GM19238 (cell line): ENCODE results near the gene WFIKKN2.
"Not testable (repeated sequence)": the region's sequence is repeated elsewhere in the genome, so short reads cannot be mapped to it uniquely, and the experiment has no call there.

ENCODE experiments used
- DNase-seq: peaks from one replicate; pipeline ENCODE4 v3.0.0; 2011; ENCODE audit warnings: low spot score; ENCODE audit not compliant: insufficient read length

The WFIKKN2 gene

DNA sequence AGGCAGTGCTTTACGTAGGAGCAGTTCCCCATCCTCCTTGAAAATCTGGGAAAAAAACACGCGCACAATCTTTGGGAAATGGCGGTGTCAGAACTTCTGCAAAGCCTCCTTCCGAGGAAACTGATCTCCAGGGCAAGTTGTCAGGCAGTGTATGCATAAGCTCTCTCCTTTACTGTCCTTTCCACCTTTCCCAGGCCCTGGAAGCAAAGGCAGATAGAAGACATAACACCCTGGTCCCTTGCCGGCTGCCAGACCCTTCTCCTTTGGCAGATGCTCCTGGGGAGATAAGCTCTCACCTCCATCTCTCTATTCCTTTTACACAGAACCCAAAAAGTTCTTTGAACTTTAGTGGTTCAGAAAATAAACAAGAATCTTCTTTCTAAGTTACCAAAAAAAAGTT lies 18.4 kb downstream of the WFIKKN2 start:
- DNase-seq = no peak

DNA sequence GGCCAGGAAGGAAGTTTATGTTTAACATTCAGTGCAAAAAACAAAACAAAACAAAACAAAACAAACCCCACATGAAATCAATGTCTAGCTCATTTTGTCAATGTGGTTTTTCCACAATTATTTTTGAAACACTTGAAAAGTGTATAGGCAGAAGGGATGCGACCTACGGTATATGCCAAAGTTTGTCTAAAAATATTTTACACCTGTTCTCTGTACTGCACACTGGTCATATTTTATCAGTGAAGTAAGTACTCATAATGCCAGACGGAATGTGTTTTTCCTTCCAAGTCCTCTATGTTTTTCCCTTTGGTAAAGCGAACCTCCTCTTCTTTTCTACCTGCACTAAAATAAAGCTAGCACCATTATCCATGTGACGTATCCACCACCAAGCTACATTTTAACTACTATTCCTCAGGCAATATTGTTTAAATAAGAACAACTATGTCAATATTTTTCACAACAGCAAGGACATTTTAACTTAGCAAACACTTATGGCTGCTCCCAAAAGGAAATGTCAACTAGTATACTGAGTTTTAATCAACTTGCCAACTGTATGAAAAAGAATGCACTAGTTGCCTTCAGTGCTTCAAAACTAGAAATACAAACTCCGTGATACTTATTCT lies 20.4 kb downstream of the WFIKKN2 start:
- no peak for DNase-seq

DNA sequence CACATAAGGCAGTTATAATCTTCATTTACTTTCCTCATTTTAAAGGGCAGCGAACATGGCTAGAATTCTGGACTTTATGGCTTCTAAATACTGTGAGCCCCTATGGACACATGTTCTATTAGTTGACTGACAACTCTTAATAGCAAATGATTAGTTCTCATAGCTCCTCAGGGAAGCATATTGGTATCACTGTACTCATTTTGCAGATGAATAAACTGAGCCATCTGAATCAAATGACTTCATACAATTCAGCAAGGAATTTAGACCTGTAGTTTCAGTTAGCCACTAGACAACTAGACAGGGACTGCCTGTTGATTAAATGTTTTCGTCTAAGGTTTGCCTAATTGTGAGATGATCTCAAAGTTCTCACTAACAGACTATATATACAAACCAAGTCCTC lies 21.0 kb downstream of the WFIKKN2 start:
- DNase-seq = no peak

DNA sequence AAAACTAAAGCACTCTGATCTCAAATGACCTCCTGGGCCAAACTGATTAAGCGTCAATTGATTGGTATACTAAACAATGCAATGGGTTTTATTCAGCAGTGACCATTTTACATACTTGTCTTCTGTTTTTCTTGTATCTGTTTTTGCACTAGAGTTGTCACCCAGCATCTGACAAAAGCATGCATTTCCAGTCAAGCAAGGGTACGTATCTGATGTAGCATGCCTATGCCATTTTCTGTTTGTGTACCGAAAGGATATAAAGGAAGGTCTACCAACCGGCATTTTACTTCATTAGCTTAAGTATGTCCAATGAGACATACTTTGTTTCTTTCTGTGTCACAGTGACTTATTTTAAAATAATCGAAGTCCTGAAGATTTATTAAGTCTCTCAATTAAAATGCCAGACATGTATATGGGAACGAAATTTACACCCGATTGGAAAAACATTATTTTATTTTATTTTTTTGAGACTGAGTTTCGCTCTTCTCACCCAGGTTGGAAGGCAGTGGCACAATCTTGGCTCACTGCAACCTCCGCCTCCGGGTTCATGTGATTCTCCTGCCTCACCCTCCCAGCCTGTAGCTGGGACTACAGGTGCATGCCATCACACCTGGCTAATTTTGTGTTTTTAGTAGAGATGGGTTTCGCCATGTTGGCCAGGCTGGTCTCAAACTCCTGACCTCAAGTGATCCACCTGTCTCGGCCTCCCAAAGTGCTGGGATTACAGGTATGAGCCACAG lies 23.3 kb downstream of the WFIKKN2 start:
- no peak for DNase-seq

DNA sequence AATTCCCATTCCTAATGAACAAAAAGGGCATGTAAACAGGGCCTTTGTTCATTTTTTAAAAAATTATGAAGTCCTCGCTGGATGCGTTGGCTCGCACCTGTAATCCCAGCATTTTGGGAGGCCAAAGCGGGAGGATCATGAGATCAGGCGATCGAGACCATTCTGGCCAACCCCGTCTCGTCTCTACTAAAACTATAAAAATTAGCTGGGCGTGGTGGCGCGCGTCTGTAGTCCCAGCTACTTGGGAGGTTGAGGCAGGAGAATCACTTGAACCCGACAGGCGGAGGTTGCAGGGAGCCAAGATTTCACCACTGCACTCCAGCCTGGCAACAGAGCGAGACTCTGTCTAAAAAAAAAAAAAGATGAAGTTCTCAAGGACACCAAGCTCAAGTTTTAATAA lies 24.3 kb downstream of the WFIKKN2 start:
- DNase-seq = not testable (repeated sequence)

DNA sequence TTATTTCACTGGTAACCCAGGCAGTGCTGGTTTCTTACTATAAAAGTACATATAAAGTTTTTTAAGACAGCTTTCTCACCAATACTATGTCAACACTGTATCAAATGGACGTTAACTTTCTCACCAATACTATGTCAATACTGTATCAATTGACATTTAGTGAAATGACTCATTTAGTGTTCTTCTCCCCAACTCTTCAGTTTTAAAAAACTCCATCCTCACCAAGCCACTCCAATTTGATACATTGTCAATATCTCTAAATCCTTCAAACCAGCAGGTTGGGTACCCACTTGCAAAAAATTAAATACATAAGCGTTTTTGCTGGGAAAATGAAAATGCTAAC lies 25.9 kb downstream of the WFIKKN2 start:
- DNase-seq = no peak

DNA sequence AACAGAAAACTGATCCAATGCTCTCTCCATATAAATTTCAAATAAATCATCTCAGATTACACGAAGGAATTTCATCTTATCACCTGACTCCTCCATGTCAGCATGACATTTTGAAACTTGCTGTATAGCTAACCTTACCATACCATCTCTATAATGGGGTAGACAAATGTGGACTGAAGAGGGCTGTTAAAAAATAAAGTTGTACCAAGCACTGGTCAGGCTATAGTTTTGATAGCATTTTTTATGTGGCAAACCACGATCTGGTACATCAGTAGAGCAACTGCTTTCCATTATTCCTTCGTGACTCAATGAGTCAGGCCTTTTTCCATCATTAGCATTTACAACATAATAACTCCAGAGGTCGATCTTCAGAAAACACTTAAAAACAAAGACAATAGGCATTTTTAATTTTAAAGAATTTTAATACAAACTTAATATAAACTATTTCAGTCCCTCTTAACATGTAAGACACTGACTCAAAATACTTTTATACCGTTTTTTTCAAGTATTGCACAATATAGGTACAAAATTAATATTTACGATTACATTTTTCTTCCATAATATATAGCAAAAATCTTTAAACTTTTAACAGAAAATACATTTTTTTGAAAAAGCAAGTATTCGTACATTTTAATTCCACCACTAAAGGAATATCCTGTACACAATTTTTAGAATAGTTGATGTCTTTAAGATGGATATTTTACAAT lies 26.6 kb downstream of the WFIKKN2 start:
- DNase-seq = no peak

DNA sequence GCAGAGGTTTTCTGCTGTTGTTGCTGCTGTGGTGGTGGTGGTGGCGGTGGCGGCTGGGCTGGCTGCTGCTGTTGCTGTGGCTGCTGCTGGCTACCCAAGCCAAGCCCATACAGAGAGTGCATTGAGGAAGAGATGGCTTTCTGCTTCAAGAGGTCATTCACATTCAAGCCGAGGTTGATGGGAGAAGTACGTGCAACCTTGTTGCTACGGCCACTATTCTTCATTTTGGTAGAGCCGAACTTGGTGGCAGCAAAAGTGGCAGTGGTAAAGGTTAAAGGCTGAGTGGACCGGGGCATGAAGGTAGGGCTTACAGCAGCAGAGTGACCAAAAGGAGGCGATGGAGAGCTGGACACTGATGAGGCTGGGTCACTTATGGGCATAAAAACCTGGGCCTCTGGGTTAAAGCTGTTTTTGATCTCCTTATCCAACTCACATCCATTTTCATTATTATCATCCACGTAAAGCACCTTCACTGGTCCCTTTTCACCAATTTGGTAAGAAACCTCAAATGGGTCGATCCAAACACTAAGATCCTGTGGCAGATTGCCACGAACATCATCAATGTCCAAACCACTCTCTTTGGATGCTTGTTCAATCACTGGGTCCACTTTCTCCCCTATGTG lies 27.9 kb downstream of the WFIKKN2 start:
- DNase-seq = no peak

DNA sequence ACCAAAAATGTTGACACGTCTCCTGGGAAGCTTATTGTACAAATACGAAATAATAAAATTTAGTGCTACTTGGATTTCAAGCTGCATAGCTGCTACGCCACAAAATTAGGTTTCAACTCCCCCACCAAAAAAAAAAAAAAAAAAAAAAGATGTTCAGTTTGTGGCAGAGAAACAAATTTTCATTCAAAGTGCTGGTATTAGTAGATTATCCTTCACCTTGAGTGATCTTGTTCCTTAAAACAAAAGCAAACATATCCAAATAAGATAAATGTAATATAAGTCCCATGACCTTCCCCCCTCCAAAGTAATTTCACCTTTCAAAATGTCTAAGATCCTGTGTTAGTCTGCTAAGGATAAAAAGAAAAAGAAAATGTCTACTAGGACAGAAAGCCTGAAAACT lies 28.5 kb downstream of the WFIKKN2 start:
- DNase-seq = no peak

DNA sequence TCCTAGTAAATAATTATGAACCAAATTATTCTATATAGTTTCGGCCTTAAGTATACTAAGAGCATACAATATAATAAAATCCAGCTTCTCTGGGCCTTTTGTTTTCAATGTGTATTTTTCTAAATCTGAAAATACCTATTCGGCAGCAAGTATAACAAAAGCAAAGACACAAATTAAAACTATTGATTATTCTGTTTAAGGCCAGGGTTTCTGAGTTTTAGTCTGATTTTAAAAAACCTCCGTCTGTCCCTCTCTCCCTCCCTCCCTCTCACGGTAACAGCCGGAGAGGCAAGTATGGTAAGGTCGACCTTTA lies 29.3 kb downstream of the WFIKKN2 start:
- DNase-seq = no peak

DNA sequence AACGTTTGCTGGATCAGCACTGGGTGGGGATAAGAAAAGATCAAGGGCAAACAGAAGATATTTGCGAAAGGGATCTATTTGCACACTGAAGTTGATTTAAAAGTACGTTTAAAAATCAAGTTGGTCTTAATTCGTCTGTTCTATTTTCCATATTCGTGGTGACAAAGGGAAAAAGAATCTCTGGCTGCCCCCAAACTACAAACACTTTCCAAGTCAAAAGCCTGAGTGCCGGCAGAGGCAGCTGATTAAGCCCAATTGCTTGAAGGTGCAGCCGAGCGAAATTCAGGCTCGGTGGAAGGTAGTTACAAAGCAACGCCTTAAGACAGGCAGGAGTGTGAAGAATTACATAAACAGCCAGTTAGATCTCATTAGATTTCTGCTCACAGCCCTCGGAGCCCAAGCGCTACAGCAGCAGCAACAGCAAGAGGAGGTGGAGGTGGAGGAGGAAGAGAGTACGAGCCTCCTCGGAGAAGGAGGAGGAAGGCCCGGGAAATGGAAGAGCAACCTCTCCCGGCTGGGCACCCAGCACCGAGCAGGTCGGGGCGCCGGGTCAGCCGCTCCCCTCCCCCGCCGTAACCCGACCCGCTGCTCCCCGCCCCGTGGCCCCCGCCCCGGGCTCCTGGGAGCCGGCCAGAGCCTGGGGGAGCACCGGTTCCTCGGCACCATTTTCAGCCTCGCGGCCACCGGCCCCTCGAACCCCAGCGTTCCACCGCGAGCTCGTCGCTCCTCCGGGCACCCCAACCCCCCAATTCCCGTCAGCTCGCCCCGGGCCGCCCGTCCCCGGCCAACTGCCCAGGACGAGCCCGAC lies 29.9 kb downstream of the WFIKKN2 start:
- DNase-seq = no peak

DNA sequence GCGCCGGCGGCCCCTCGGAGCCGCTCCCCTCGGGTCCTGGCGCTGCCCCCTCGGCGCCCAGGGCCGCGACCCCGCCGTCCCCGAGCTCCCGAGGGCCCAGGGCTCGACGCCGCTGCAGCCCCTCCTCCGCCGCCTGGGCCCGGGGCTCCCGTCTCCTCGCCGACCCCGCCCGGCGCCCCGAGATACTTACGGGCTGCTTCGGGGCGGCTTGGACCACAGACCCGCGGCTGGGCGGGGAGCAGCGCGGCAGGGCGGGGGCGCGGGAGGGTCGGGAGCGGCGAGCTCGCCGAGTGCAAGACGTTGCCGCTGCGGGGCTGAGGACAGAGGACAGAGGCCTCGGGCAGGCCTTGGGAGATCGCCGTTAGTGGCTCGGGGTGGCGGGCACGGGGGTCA lies 30.5 kb downstream of the WFIKKN2 start:
- no peak for DNase-seq

DNA sequence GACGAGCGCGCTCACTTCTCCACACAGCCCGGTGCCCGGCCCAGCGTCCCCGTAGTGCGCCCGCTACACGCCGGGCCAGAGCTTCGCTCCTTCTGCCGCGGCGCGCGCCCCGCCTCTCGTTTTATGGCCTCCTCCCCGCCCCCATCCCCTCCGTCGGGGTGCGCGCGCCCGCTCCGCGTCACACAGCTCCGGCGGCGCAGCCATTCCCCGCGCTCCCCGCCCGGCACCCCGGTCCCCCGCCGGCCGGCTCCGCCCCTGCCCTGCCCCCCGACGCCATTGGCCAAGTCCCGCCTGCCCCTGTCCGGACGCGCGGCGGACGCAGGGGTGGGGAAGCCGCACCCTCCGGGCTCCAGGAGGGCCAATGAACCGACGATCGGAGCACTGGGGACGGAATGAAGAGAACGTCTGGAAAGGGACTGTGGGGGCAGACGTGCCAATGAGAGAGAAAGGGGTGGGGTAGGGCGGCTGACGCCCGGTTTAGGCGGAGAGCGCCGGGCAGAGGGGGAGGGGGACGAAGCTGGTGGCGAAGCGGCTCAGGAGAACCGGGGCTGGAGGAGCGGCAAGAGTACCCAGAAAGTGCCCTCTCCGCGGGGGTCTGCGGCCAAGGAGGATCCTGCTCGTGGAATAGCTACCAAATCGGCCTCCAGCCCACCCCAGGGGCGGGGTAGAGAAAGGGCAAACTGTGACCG lies 31.0 kb downstream of the WFIKKN2 start, which contains the start of gene TOB1:
TOB1 (minus strand) TSS at position 94 of the 689 bp plus-strand sequence. CDS start 2,337 bp downstream, outside the sequence.
- DNase-seq = peak; percentile 89

DNA sequence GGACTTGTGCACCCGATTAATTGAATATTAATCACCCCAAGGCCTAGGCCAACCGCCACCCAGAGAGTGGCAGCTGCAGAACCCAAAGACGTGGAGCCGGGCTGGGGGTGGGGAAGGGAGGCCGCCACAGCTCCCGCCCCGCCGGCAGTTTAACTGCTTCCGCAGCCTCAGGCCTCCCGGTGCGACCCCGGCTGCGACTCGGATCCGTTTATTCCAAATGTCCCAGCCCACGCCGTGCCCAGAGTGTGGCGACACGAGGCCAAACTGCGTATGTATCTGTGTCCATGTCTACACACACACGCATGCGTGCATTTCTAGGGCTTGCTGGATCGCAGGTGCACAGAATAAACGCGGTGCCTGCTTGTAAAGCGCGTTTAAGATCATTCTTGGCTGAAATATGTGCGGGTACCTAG lies 31.6 kb downstream of the WFIKKN2 start:
- DNase-seq = no peak

DNA sequence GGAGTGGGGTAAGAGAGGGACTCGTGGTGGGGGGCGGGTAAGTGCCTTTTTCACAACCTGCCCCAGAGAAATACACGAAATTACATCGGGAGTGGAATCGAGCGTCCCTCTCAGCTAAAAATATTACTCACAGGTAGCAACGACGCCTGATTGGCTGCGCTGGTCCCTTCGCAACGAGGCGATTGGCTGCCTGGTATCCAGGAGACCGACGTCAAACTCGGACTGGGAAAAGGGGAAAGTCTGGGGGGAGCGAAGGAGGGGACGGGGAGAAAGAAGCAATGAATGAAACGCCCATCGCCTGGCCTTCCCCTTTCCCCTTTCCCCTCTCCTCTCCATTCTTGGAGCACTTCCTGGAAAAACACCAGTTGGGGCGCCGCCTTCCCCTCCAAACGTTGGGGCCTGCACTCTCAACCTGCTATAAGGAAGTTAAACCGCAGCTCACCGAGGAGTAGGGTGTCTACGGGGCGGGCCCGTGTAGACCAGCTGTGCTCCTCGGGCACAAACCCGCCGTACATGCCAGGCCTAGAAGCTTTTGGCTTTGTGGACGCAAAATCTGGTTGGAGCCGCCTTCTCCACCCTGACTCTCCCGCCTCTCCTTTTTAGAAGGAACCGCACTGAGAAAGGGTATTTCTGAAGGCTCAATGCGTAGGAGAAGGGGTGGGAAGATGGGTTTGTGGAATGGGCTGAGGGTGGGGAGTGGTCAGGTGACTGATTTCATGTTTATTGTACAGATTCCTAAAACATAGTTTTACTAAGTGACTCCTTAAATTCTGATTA lies 32.2 kb downstream of the WFIKKN2 start:
- peak; percentile 61 for DNase-seq

DNA sequence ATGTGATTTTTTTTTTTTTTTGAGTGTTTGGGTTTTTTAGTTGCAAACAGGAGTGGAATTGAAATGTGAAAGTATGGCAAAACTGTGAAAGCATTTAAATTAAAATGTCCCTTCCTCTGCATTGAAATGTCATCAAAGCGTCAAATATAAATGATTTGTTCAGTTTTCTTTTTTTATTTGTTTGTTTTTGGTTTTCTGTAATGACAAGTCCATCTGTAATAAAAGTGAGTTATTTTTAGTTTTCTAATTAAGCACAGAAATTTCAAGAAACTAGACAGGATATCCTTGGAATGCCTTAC lies 32.7 kb downstream of the WFIKKN2 start:
- DNase-seq = no peak

DNA sequence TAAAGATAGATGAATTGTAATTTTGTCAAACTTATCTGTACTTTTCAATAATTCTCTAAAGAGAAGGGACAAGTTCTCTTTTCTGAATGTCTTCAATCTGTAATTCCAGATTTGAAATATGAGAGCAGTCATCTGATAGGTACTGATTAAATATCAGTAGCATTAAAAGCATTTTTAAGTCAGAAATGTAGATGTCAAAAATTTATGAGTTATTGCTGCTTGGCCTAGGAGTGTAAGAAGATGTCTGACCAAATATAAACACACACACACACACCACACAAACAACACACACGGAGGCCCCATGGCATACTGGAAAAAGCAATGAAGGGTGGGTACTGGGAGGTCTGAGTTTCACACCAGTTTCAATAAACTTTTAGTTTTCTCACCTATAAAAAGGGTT lies 33.2 kb downstream of the WFIKKN2 start:
- no peak for DNase-seq

DNA sequence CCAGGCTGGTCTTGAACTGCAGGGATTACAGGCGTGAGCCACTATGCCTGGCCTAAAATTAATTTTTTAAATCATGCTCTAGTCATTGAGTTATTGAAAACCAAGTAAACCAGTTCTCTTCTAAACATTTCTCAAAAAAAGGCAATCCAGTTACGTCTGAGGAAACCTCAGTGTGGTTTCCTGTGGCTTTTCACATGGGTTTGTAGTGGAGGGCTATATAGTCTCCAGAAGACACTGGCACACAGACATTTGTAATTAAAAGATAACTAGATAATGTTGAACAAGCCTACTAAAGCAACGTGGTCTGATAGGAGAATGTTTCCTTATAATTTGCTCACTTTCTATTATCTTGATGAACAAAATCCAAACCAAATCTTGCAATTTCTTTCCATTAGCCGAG lies 36.0 kb downstream of the WFIKKN2 start:
- no peak for DNase-seq

DNA sequence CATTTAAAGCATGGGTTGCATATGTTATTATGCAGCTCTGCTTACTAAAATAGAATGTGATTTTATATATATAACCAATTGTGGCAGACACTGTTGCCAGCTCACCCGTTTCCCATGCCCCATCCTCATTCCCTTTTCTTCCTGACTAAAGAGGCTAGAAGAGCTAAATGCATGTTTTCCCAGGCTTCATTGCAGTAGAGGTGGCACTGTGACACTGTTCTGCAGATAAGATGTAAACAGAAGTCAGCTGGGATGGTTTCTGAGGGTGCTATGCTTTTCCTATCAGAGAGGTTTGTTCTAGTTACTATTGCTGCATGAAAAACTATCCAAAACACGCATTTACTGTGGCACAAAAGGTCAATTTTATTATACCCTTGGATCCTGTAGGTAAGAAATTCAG lies 36.5 kb downstream of the WFIKKN2 start:
- DNase-seq = no peak

DNA sequence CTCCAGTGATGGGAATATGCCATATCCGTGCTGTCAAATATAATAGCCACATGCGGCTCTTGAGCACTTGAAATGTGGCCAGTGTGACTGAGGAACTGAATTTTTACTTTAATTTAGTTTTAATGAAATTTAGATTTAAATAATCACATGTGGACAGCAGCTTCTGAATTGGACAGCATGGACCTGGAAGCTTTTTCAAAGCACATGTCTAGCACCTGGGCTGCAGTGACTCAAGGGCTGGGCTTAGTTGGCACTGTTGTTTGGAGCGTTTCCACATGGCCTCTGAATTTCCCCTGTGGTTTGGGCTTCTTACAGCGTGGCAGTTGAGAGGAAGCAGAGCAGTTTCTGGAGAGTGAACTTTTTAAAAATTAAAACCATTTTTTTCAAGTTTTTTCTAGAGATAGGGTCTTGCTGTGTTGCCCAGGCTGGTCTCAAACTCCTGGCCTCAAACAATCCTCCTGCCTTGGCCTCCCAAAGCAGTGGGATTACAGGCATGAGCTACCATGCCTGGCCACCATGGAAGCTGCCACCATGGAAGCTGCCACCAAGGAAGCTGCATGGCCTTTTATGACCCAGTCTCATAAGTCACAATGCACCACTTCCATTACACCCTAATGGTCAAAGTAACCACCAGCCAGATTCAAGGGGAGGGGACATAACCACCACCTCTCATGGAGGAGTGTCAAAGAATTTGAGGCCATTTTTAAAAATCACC lies 37.5 kb downstream of the WFIKKN2 start:
- no peak for DNase-seq
